SK-N-SH (cell line): ENCODE results near the gene FUT9. TPM values are rescaled to one million over a fixed set of nuclear protein-coding genes. Genes with fewer than 3 reads are reported as not detected.

Experiments used
- CTCF ChIA-PET: fragments of 300-600, 350-600 bp; formaldehyde crosslinking; extraction: SDS; loops from one replicate; lab custom pipeline; 2021; lab: Yijun Ruan, JAX
- POLR2A ChIA-PET: fragments of 350-600 bp; sonication (Branson Sonifier 250); formaldehyde crosslinking; extraction: SDS; loops from one replicate; lab custom pipeline; 2020; ENCODE audit warnings: antibody characterized with exemption, inconsistent platforms; lab: Yijun Ruan, JAX
- DNase-seq: peaks from one replicate; pipeline ENCODE4 v3.0.0; 2012
- H2AFZ ChIP-seq: fragments of 200-600 bp; sonication (generic); 2 replicates; pipeline ENCODE4 v1.8.1; 2016; ENCODE audit warnings: antibody characterized with exemption, mild to moderate bottlenecking, low read depth
- H3F3A ChIP-seq: fragments of 200-600 bp; sonication (generic); replicated peaks from 2 replicates; pipeline ENCODE3; 2016; ENCODE audit warnings: antibody characterized with exemption, mild to moderate bottlenecking; ENCODE audit not compliant: insufficient read depth
- H3K27ac ChIP-seq, 2 experiments: fragments of 200-500 bp in 1 of 2; fragments of 200-600 bp in 1 of 2; sonication (Bioruptor generic) in 1 of 2; sonication (generic), shearing (Covaris generic) in 1 of 2; 2 replicates each; pipeline versions ENCODE4 v1.5.1 to v1.6.1; 2014 to 2016; ENCODE audit warnings: low read depth in 2 of 2, inconsistent platforms in 1 of 2, low read length in 1 of 2, mild to moderate bottlenecking in 1 of 2, mixed read lengths in 1 of 2
- H3K27me3 ChIP-seq: fragments of 200-600 bp; sonication (generic), shearing (Covaris generic); 2 replicates; pipeline ENCODE4 v1.6.1; 2016; ENCODE audit warnings: mixed run types; ENCODE audit not compliant: insufficient read depth
- H3K36me3 ChIP-seq, 2 experiments: fragments of 200-500 bp in 1 of 2; fragments of 200-600 bp in 1 of 2; sonication (Bioruptor generic) in 1 of 2; sonication (generic) in 1 of 2; replicated peaks in 1 of 2; 2 replicates each; pipeline versions ENCODE3 to v1.5.1; 2014 to 2016; ENCODE audit warnings: low read length in 1 of 2, mild to moderate bottlenecking in 1 of 2; ENCODE audit not compliant: insufficient read depth in 2 of 2, control insufficient read depth in 1 of 2
- H3K4me1 ChIP-seq, 2 experiments: fragments of 200-500 bp in 1 of 2; fragments of 200-600 bp in 1 of 2; sonication (Bioruptor generic) in 1 of 2; sonication (generic), shearing (Covaris generic) in 1 of 2; 2 replicates each; pipeline versions ENCODE4 v1.5.1 to v1.6.1; 2014 to 2016; ENCODE audit warnings: low read depth in 1 of 2, low read length in 1 of 2, mixed run types in 1 of 2; ENCODE audit not compliant: insufficient read depth in 2 of 2, control insufficient read depth in 1 of 2
- H3K4me2 ChIP-seq: fragments of 200-600 bp; sonication (generic), shearing (Covaris generic); 2 replicates; pipeline ENCODE4 v1.6.1; 2017; ENCODE audit warnings: mixed run types
- H3K4me3 ChIP-seq, 2 experiments: fragments of 200-500 bp in 1 of 2; fragments of 200-600 bp in 1 of 2; sonication (Bioruptor generic) in 1 of 2; sonication (generic), shearing (Covaris generic) in 1 of 2; 2 replicates each; pipeline versions ENCODE4 v1.5.1 to v1.8.1; 2014 to 2016; ENCODE audit warnings: low read depth in 2 of 2, inconsistent platforms in 1 of 2, low read length in 1 of 2, mild to moderate bottlenecking in 1 of 2, mixed read lengths in 1 of 2, moderate library complexity in 1 of 2
- H3K79me2 ChIP-seq: fragments of 200-600 bp; sonication (generic); 2 replicates; pipeline ENCODE4 v1.8.1; 2017; ENCODE audit warnings: mild to moderate bottlenecking; ENCODE audit not compliant: insufficient read depth
- H3K9ac ChIP-seq: fragments of 200-600 bp; sonication (generic); 2 replicates; pipeline ENCODE4 v1.6.1; 2017; ENCODE audit warnings: mixed run types
- H3K9me2 ChIP-seq: fragments of 200-600 bp; sonication (generic); 2 replicates; pipeline ENCODE4 v1.6.1; 2017; ENCODE audit warnings: mixed run types
- H3K9me3 ChIP-seq: fragments of 200-600 bp; sonication (generic); 2 replicates; pipeline ENCODE4 v1.6.1; 2017; ENCODE audit warnings: mixed run types, mild to moderate bottlenecking, moderate library complexity
- H4K20me1 ChIP-seq: fragments of 200-600 bp; sonication (generic); 2 replicates; pipeline ENCODE4 v1.6.1; 2017; ENCODE audit warnings: mild to moderate bottlenecking, mixed run types; ENCODE audit not compliant: insufficient read depth
- ELF1 ChIP-seq: IDR thresholded peaks from 2 replicates; pipeline ENCODE4 v1.4.0; 2012
- EP300 ChIP-seq, 2 experiments: IDR thresholded peaks; 2 replicates each; pipeline versions ENCODE4 v1.4.0 to v1.6.1; 2012; ENCODE audit warnings: borderline replicate concordance in 1 of 2, low read depth in 1 of 2, low read length in 1 of 2
- EZH2phosphoT487 ChIP-seq: fragments of 200-600 bp; sonication (generic); IDR thresholded peaks from 2 replicates; pipeline ENCODE4 v1.6.1; 2017; ENCODE audit warnings: low read depth, mixed run types, mild to moderate bottlenecking, antibody characterized with exemption, moderate library complexity, borderline replicate concordance
- FOSL2 ChIP-seq: IDR thresholded peaks from 2 replicates; pipeline ENCODE4 v1.4.0; 2012; ENCODE audit warnings: low read depth, mild to moderate bottlenecking, moderate library complexity, borderline replicate concordance
- FOXJ3 ChIP-seq: sonication (generic); formaldehyde crosslinking; IDR thresholded peaks from 2 replicates; pipeline ENCODE4 v1.5.1; 2020; ENCODE audit warnings: mild to moderate bottlenecking, missing genetic modification reagents
- FOXM1 ChIP-seq: IDR thresholded peaks from 2 replicates; pipeline ENCODE4 v1.4.0; 2012; ENCODE audit warnings: low read depth, mild to moderate bottlenecking
- JUND ChIP-seq: IDR thresholded peaks from 2 replicates; pipeline ENCODE4 v1.4.0; 2012
- MEF2A ChIP-seq: IDR thresholded peaks from 2 replicates; pipeline ENCODE4 v1.4.0; 2012; ENCODE audit warnings: low read depth, borderline replicate concordance
- MXI1 ChIP-seq: IDR thresholded peaks from 2 replicates; pipeline ENCODE4 v1.6.1; 2012; ENCODE audit warnings: mild to moderate bottlenecking, low read depth, low read length, improper control_type of control experiment
- NFIC ChIP-seq: IDR thresholded peaks from 2 replicates; pipeline ENCODE4 v1.4.0; 2012; ENCODE audit warnings: borderline replicate concordance
- POLR2AphosphoS5 ChIP-seq: IDR thresholded peaks from 2 replicates; pipeline ENCODE4 v1.6.1; 2012; ENCODE audit warnings: low read depth, low read length
- RAD21 ChIP-seq: IDR thresholded peaks from 2 replicates; pipeline ENCODE4 v1.6.1; 2012; ENCODE audit warnings: mild to moderate bottlenecking, low read length
- REST ChIP-seq: IDR thresholded peaks from 2 replicates; pipeline ENCODE4 v1.6.1; 2012; ENCODE audit warnings: mild to moderate bottlenecking, low read depth, low read length, moderate library complexity
- RFX5 ChIP-seq: IDR thresholded peaks from 2 replicates; pipeline ENCODE4 v1.6.1; 2012; ENCODE audit warnings: mild to moderate bottlenecking, improper control_type of control experiment, low read length
- RXRA ChIP-seq: IDR thresholded peaks from 2 replicates; pipeline ENCODE4 v1.4.0; 2012; ENCODE audit warnings: low read depth, mild to moderate bottlenecking, borderline replicate concordance
- SMC3 ChIP-seq: IDR thresholded peaks from 2 replicates; pipeline ENCODE4 v1.6.1; 2012; ENCODE audit warnings: low read depth, low read length, improper control_type of control experiment
- TCF12 ChIP-seq: IDR thresholded peaks from 2 replicates; pipeline ENCODE4 v1.4.0; 2012
- TEAD4 ChIP-seq: IDR thresholded peaks from 2 replicates; pipeline ENCODE4 v1.4.0; 2012; ENCODE audit warnings: mild to moderate bottlenecking, borderline replicate concordance; ENCODE audit not compliant: insufficient read depth
- USF2 ChIP-seq: fragments of 150-350 bp; IDR thresholded peaks from 2 replicates; pipeline ENCODE4 v1.6.1; 2017; ENCODE audit warnings: antibody characterized with exemption, low read length, low read depth, borderline replicate concordance
- ZBTB33 ChIP-seq: IDR thresholded peaks from 2 replicates; pipeline ENCODE4 v1.4.0; 2012; ENCODE audit warnings: low read depth, borderline replicate concordance
- WGBS: methylation state at CpG from one replicate; pipeline ENCODE4 v1.1.6; 2017; ENCODE audit warnings: low lambda C conversion rate; 5-methylcytosine and 5-hydroxymethylcytosine counted together
- polyA plus RNA-seq, 3 experiments: library from polyadenylated mRNA; depleted of rRNA; stranded (reverse); fragments of >200 nt; gene quantifications; 2 replicates each; pipeline ENCODE4 v1.2.3, GENCODE V29; 2012

FUT9 gene
- polyA plus RNA-seq, 1 of the 3 experiments (the other 2 are of a cell fraction) = under 0.01 TPM

- DNase-seq = no peak
- H3K36me3 ChIP-seq = no peaks in the 10 kb centered on the region
- H3K27ac ChIP-seq = no peak overlapping the region
- no peaks in the 10 kb centered on the region for H3F3A ChIP-seq
- H3K79me2 ChIP-seq = no peaks in the 10 kb centered on the region
- ChIA-PET POLR2A (no interaction called here), CTCF (interaction anchor here (1.4 kb wide), 1 partner anchor 12 kb away, joined by 3 read pairs; no protein-coding TSS in a partner anchor)
- no peaks in the 10 kb centered on the region for H4K20me1 ChIP-seq
- TF ChIP-seq REST (no peak), ELF1 (no peak), MEF2A (no peak), JUND (no peak), RXRA (no peak), NFIC (no peak), ZBTB33 (no peak), TEAD4 (no peak), USF2 (no peak), TCF12 (no peak), SMC3 (no peak), FOXM1 (no peak), RAD21 (no peak), FOSL2 (no peak), EZH2phosphoT487 (no peak), EP300 (IDR thresholded peaks at IDR 0.05; ENCODE audit: borderline replicate concordance in 1 of 2, low read depth in 1 of 2, low read length in 1 of 2) (no peak), MXI1 (no peak), RFX5 (no peak), FOXJ3 (CRISPR knock-in tag) (no peak), POLR2AphosphoS5 (no peak)
- WGBS = 52% methylated on average over 1 of the region's 1 CpG
- no peak overlapping the region for H2AFZ ChIP-seq
- no peak overlapping the region for H3K9ac ChIP-seq
- H3K4me1 ChIP-seq = no peaks in the 10 kb centered on the region
- H3K9me2 ChIP-seq = no peaks in the 10 kb centered on the region
- no peaks in the 10 kb centered on the region for H3K9me3 ChIP-seq
- no peak overlapping the region for H3K4me3 ChIP-seq
- H3K27me3 ChIP-seq = no peaks in the 10 kb centered on the region
- no peak overlapping the region for H3K4me2 ChIP-seq
Observed at GRCh38 chr6:96066376-96066775, 50.6 kb downstream of the FUT9 start.
